HuH-7.5 (cell line): ENCODE results near the gene PRAMEF15.
"Not testable (repeated sequence)": the region's sequence is repeated elsewhere in the genome, so short reads cannot be mapped to it uniquely, and the experiment has no call there.

Experiments used
- DNase-seq: peaks from one replicate; pipeline ENCODE4 v3.0.0; 2011; ENCODE audit warnings: low spot score

PRAMEF15 gene

GRCh38 chr1:13315281-13315680, at the start of gene PRAMEF15:
TSS of gene PRAMEF15 (plus strand) at chr1:13315581. CDS start at chr1:13318408, 2,827 bp downstream.
- DNase-seq, result not testable (repeated sequence)

DNA sequence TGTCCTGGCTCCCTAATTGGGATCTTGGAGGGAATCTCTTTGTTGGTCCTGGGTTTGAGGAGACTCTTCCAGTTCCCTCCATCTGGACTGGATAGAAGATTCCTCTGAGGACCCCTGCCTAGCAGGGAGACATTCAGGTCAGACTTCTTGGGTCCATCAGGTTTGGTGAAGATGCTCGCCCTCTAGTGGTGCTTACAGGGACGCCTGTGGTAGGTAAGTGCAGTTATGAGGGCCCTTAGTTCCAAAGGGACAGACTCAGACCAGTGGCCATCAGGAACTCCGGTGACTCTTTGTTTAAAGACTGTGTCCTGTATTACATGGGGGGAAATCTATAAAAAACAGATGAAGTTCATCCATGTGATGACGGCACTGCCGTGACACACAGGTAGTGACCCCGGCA, 38.4 kb upstream of the PRAMEF15 start:
- not testable (repeated sequence) for DNase-seq

DNA sequence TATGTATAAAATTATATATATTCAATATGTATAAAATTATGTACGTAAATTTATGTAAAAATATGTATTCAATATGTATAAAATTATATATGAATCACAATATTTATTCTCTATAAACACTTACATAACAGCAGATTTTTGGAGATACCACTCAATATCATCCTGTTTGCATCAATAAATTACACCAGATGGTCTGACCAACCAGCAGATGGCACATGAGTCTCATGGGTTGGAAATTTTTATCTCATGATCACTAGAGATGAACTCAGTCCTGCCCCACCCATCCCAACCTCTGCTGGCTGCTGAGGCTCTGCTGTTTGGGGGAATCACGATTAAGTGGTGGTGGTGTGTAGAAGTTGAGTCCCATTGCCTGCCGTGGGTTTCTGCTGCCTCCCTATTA, 35.8 kb upstream of the PRAMEF15 start:
- not testable (repeated sequence) for DNase-seq

DNA sequence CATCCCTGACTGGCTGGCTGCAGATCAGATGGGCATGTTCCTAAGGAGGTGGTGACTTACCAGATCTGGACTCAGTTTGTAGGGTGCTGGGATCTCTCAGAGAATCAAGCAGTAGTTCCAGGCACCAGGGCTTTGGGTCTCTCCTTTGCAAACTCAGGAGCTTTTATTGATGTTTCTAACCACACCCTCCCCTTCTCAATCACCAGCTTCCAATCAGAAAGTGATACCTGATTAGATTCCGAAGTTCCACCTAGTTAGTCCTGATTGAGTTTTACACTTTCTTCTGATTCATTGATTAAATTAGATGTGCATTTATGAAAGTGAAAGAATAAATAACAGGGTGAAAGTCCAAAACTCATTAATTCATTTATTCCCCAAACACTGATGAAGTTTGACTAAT, 30.3 kb upstream of the PRAMEF15 start, which contains the start of gene PRAMEF8:
TSS of gene PRAMEF8 (minus strand) at position 101 of the 400 bp plus-strand sequence. CDS start 1,046 bp downstream, outside the sequence.
- not testable (repeated sequence) for DNase-seq

DNA sequence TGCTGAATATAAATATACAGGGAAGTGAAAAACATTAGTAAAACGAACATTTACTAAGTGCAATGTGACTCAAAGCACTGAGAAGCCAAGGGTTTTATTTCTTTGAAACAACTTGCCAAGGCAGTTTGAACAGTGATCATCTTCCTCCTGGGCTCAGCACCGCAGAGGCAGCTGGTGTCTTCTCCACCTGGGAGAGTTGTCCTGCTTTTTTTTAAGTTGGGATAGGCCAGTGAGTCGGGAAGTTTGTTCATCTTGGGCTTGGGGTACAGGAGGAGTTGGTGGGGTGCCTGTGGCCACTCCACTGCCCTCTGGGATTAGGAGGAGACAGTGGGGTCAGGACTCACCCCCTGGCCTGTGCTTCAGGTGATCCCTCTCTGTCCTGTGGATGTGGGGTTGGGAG, 26.4 kb upstream of the PRAMEF15 start:
- not testable (repeated sequence) for DNase-seq

DNA sequence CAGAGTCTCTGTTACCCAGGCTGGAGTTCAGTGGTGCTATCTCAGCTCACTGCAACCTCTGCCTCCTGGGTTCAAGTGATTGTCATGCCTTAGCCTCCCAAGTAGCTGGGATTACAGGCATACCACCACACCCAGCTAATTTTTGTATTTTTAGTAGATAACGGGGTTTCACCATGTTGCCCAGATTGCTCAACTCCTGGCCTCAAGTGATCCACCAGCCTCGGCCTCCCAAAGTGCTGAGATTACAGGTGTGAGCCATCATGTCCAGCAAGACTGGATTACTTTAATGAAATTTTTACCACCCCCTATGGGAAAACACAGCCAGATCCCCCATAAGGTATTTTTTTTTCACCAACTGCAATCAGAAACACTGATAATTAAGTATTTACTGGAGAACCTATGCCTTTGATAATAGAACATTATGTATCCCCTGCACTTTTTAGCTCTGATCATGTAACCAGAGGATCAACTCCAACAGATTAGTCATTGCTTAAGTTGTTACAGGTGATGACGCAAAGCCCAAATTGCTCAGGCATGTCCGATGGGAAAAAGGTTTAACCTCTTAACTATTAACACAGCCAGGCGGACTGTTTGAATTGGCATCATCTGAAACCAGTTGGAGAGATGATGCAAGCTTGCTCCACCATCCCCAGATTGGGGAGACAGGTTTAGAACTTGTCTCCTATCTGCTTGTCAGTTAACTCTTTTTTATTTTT, 18.0 kb upstream of the PRAMEF15 start:
- not testable (repeated sequence) for DNase-seq

GRCh38 chr1:13298699-13299098, 16.7 kb upstream of the PRAMEF15 start:
- DNase-seq, result not testable (repeated sequence)

DNA sequence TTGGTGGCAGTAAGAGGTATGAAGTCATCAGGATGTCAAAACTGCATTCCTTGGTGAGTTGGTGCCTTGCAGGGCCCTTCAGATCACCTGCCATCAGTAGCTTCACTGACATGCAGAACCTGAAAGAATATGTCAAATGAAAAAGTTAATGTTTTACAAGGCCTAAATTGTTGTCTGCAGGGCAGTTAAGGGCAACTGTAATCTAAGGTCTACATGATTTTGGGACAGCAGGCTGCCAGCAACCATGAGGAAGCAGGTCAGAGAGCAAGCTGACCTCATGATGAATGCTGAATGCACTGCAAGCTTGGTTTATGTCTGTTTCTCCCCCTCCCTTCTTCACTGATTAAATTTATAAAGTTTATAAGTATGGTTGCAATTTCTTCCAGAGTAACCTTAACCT, 13.2 kb upstream of the PRAMEF15 start:
- not testable (repeated sequence) for DNase-seq

DNA sequence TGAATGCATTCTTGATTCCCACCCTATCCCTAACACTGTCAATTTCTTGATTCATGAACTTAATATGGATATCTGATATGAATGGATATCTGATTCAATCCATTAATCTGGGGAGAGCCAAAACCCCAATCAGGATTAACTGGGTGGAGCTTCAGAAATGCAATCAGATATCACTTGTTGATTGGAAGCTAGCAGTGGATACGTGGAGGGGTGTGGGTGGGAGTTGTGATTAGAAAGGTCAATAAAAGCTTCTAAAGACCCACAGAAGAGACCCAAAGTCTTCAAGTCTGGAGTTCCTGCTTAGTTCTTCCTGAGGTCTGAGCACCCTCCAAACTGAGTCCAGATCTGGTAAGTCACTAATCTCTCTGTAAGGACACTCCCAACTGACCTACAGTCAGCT, 12.1 kb upstream of the PRAMEF15 start, which contains the start of gene PRAMEF33:
TSS of gene PRAMEF33 (plus strand) at position 301 of the 400 bp plus-strand sequence. CDS start 2,416 bp downstream, outside the sequence.
- not testable (repeated sequence) for DNase-seq

GRCh38 chr1:13342496-13342895, 27.1 kb downstream of the PRAMEF15 start:
- DNase-seq, result not testable (repeated sequence)

DNA sequence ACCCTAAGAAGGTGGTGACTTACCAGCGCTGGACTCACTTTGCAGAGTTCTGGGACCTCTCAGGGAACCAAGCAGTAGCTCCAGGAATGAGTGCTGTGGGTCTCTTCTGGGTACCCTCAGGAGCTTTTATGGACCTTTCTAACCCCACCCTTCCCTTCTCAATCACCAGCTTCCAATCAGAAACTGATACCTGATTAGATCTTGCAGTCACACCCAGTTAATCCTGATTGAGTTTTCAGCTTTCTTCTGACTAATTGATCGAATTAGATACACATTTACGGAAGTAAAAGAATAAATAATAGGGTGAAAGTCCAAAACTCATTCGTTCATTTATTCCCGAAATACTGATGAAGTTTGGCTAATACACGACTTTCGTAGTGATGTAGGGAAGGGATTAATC, 31.7 kb downstream of the PRAMEF15 start, which contains the start of gene PRAMEF14:
TSS of gene PRAMEF14 (minus strand) at position 101 of the 400 bp plus-strand sequence. CDS start 1,820 bp downstream, outside the sequence.
- DNase-seq, result not testable (repeated sequence)

GRCh38 chr1:13353476-13353875, 38.1 kb downstream of the PRAMEF15 start:
- not testable (repeated sequence) for DNase-seq

DNA sequence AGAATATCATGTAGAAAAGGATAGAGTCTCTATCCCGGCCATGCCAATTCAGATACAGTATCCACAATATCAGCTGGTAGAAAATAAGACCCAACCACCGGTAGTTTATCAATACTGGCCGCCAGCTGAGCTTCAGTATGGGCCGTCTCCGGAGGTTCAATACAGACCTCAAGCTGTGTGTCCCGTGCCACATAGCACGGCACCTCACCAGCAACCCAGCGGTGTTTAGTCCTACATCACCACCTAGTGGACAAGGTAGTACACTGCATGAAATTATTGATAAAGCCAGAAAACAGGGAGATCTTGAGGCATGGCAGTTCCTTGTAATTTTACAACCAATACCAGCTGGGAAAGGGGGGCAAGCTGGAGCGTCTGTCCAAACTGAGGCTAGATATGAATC, 39.1 kb downstream of the PRAMEF15 start:
- not testable (repeated sequence) for DNase-seq

DNA sequence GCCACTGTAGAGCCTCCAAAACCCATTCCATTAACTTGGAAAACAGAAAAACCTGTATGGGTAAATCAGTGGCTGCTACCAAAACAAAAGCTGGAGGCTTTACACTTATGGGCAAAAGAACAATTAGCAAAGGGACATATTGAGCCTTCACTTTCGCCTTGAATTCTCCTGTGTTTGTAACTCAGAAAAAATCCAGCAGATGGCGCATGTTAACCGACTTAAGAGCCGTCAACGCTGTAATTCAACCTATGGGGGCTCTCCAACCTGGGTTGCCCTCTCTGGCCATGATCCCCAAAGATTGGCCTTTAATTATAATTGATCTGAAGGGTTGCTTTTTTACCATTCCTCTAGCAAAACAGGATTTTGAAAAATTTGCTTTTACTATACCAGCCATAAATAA, 41.4 kb downstream of the PRAMEF15 start:
- not testable (repeated sequence) for DNase-seq

- not testable (repeated sequence) for DNase-seq
These were observed 47.0 kb downstream of the PRAMEF15 start for GRCh38 chr1:13362364-13362763.

DNA sequence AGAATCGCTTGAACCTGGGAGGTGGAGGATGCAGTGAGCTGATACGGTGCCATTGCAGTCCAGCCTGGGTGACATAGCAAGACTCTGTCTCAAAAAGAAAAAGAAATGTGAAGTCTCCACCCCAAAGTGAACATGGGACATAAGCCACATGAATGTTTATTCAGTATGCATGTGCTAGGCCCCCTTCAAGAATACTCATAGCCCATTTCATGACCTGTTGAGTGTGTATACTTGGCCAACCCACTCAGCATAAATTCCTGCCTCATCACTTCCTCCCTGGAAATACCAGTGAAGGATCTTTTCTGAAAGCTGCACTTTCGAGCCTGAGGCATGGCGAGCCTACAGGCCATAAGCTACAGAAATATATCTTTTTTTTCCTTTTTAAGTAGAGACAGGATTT, 49.5 kb downstream of the PRAMEF15 start:
- not testable (repeated sequence) for DNase-seq

GRCh38 chr1:13366536-13366935, 51.2 kb downstream of the PRAMEF15 start:
- DNase-seq, result not testable (repeated sequence)

- DNase-seq, result not testable (repeated sequence)
These were observed 53.2 kb downstream of the PRAMEF15 start for GRCh38 chr1:13368544-13368943.
